ENCODE data around the gene NSRP1.
"Not testable (repeated sequence)": the region's sequence is repeated elsewhere in the genome, so short reads cannot be mapped to it uniquely, and the experiment has no call there.

Gene NSRP1

DNA sequence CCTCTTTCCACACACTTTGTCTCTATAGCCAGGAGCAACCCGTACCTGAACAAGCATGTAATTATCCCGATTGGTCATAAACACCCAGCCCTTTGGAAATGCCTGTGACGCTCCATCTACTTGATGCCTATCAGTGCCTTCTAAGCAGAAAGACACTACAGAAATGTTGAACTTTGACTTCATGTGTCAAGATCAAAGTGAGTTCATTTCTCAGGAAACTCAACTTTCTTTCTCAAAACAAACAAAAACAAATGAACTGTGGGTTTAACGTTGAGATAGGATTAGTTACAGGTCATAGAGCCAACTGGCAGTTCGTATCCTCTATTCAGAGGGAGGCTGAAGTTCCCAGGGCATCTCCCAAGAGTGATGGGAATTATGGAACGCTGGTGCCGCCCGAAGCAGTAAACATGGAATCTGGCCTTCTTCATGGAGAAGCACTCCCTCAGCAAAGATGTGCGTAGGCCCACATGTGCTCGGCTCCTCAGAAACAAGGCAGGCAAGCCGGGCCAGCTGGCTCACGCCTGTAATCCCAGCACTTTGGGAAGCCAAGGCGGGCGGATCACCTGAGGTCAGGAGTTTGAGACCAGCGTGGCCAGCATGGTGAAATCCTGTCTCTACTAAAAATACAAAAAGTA lies 109.4 kb downstream of the NSRP1 start:
- DNase-seq = no peak

DNA sequence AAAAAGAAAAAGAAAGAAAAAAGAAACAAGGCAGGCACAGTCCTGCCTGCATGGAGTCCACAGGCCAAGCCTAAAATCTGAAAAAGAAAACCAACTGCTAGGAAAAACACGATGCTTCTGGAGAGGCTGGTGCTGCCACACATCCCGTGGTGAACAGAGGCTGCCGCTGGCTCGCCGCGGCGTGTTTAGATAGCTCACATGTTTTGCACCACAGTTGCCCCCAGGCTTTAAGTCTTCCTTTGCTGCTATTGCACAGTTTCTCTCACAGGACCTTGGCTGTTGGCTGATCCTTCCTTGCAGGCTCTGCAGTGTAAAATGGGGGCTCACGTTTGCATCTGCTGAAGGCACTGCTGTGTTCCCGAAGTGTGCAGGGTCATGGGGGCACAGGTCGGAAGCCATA lies 110.3 kb downstream of the NSRP1 start:
- DNase-seq = no peak

DNA sequence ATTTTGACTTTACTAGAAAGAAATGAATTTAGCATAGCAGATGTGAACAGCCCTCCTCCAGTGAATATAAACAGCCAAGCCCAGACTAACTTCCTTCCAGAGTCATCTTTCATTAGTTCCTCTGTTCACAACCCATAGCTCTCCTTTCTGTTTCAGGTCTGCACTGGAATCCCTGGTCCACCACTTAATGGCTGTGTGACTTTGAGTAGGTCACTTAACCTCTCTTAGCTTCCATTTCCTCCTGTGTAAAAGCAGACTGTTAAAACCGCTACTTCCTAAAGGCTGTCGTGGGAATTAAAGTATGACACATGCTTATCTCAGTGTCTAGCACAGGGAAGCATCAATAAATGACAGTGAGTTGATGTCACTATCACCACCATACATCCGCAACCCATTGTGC lies 111.4 kb downstream of the NSRP1 start:
- DNase-seq = no peak

DNA sequence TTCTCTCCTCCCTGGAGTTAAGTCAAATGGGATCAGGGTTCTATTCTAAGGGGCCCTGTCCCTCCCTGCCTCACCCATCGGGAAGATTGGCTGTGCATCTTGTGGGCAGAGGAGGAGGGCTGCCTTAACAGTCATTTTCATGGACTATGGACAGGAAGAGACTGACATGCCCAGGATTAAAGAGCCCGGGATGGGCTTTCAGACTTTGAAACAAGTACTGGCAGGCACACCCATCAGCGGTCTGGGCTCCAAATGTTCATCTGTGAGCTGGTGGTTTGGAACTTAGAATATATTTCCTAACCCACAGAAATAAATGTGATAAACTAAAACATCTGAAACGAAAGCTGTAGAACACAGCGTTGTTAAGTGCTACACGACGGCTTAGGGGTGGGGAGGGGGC lies 112.4 kb downstream of the NSRP1 start:
- no peak for DNase-seq

DNA sequence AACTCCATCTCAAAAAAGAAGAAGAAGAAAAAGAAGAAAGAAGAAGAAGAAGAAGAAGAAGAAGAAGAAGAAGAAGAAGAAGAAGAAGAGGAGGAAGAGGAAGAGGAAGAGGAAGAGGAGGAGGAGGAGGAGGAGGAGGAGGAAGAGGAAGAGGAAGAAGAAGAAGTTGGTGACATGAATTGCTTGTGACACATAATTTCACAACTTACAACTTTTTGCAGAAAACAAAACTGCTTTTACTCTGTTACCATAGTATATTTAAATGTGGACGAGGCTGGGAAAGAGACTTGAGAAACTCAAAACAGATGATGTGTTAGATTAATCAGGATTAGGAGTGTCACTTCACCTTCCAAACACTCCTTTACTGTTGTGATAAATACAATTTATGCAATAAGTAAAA lies 113.4 kb downstream of the NSRP1 start:
- DNase-seq = not testable (repeated sequence)

DNA sequence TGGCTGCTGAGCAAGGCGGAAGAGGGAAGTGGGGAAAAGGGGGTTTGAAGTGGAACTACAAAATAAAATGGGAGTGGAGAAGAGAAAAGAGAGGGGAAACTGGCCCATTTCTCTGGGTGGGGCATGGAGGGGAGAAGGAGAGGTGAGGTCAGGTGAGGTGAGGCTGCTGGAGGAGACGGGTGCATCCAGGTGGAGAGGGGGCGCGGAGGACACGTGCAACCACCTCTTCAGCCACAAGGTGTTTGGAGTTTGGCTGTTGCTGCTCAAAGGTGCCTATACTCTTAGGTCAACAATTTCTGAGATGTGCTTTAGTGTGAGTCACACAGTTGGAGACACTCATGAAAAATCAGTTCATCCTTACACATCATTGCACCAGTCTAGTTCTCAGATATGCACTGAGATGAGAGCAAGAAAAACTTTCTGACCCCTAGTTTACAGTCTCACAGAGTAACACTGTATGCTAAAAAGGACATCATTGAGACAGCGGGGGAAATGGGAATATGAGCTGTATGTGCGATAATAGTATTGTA lies 114.0 kb downstream of the NSRP1 start:
- DNase-seq = no peak

DNA sequence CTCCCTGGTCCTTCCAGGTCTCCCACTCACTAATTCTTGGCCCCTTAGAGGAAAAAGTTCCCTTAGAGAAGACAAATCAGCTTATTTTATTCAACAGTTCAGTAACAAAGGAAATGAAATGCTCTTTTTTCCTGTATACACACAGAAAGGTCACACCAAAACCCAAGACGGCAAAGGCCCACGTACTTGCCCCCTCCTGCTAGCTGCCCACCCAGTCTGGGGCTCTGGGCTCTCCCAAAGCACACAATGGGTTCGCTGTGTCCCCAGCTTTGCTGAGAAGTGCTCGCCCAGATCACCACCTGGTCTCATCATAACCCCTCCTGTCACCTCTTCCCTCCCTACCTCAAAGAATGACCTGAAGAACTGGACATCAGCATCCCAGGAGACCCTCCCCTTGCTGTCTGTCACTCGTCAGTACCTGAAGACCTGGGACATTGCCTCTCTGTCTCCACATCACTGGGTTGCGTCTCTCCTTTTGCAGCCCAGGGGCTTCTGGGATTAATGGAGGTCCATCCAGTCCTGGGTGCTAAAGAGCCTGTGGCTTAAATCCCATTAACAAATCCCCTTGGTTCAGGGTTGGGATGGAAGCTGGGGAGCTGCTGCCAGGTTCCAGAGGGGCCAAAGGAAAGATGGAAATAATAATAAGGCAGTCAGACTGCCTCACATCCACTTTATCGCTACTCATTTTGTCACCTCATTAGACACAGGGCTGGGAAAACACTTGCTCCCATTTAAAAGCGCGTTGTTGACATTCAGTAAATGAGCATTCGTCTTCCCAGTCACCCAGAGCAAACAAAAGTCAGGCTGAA lies 115.6 kb downstream of the NSRP1 start:
- no peak for DNase-seq

DNA sequence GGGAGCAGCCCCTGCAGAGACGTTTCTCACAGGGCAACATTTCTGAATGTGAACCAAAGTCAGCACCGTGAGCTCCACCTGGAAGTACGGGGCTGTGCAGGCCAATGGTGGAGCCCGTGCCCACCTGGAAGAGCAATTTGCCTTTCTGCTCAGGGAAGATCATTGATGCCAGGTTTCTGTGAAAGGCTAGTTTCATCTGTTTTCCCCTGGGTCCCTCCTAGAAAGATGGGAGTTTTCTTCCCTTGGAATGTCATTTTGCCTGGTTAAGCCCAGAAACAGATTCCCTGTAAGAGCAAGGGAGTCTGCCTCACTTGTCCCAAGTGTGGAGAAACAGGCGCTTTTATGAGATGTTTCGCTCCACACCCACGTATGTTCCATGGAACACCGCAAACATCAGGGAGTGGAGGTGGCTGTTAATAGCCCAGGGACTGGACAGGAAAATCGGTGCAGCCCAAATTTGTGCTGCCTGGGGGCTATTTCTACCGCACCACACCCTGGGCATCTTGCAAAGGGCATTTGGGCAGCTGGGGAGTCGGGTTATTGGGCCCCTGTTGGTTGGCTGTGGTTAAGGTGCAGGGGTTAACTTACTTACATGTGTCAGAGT lies 116.3 kb downstream of the NSRP1 start:
- DNase-seq = no peak

DNA sequence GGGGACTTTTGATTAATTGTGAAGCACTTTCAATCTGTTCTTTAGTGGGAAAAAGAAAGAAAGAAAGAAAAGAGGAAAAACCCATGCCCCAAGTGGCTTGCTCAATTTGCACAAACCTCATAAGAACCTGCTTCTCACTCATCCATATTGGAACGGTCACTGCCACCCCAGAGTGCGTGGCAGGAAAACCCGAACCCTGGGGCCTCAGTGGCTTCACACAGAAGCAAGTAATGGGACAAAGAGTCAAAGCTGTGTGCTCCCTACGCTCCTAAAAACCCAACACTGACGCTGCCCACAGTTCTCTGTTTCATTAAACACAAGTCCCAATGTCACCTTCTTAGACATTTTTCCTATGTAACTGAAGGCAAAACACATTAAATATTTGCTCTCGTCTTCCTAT lies 117.7 kb downstream of the NSRP1 start:
- no peak for DNase-seq

DNA sequence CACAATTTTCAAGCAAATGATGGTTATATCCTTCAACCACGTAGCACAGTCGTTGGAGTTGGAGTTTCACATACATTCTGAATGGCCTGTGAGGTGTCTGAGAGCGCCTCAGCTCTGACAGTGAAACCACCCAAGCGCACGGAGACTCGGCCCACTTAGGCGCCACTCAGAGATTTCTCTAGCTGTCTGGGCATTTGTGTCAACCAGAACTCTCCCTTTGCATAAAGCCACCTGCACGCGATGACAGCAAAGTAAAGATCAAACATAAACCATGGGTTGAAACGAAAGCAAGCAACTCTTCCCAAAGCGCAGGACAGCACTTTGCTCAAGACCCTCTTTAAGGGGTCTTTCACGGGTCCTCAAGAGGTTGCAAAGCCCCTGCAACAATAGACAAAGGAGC lies 118.3 kb downstream of the NSRP1 start:
- no peak for DNase-seq

DNA sequence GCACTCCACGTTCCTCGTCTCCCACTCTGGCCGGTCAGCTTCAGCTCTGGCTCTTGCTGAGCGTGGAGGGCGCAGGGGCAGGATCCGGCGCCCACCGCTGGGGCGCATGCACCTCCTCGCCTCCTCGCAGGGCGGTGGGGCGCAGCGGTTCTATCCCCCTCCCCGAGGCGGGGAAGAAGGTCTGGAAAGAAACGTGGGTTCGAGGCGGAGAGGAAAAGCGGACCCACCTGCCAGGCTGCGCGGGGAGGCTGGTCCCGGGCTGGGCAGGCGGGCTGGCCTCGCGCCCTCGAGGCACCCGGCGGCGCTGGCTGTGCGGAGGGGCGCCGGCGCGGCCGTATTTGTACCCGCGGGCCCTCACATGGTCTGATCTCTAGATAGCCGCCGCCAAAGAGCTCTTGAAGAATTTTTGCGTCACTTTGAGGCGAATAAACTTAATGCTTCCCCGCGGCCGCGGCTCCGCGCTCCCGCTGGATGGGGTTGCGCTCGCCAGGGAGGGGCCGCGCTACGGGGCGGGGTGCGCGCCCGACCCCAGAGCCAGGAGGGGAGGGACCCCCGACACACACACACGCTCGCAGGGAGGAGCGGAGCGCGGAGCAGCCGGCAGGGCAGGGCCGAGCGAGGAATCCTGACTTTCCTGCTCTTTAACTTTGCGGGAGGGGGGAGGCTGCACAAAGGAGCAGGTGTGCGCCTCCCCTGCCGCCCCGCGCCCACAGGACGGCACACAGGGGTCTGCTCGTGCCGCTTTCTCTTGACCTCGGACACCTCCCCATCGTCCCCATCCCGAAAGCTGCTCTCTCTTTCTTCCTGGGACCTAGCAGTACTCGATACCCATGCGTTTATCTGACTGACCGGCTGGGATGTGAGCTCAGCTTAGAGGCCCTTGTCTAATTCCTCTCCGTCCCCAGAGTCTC lies 119.0 kb downstream of the NSRP1 start, which contains the start of gene SLC6A4:
TSS of gene SLC6A4 (minus strand) at position 312 of the 911 bp plus-strand sequence. CDS start 13,739 bp downstream, outside the sequence.
- no peak for DNase-seq
